Left lung (tissue), 10 donors: ENCODE results near the gene UVRAG. TPM values are rescaled to one million over a fixed set of nuclear protein-coding genes. Genes with fewer than 3 reads are reported as not detected.

Experiments used
- ATAC-seq: fragments of 200-7000 bp; cut with Tn5 transposase; one replicate; pipeline ENCODE4 v1.9.1; 2020; ENCODE audit warnings: moderate library complexity
- DNase-seq, 4 donors: peaks; one replicate each; pipeline ENCODE4 v3.0.0-alpha.2; 2013 to 2020
- H3K27ac ChIP-seq, 2 donors: fragments of 200-600 bp; sonication (generic) in 1 of 2; one replicate each; pipeline versions ENCODE4 v1.5.0 to v1.8.0; 2020 to 2021
- H3K27me3 ChIP-seq, 2 donors: fragments of 200-600 bp; sonication (generic) in 1 of 2; one replicate each; pipeline versions ENCODE4 v1.5.0 to v1.8.0; 2020 to 2021
- H3K36me3 ChIP-seq, 2 donors: fragments of 200-600 bp; sonication (generic) in 1 of 2; one replicate each; pipeline versions ENCODE4 v1.5.0 to v1.8.0; 2020 to 2021
- H3K4me1 ChIP-seq, 2 donors: fragments of 200-600 bp; one replicate each; pipeline ENCODE4 v1.8.0; 2021
- H3K4me3 ChIP-seq, 2 donors: fragments of 200-600 bp; sonication (generic) in 1 of 2; one replicate each; pipeline versions ENCODE4 v1.5.0 to v1.8.0; 2020 to 2021; ENCODE audit warnings: mild to moderate bottlenecking in 1 of 2
- H3K9me3 ChIP-seq, 2 donors: fragments of 200-600 bp; sonication (generic) in 1 of 2; one replicate each; pipeline versions ENCODE4 v1.5.0 to v1.8.0; 2020 to 2021
- intact Hi-C, 2 donors: fragments of 100-400 bp; cut with DNase I; formaldehyde crosslinking; loops; one replicate each; pipeline versions ENCODE4 v1.11.2 to v1.14.2; 2022
- polyA plus RNA-seq, 6 donors: library from polyadenylated mRNA; unstranded; fragments of 120-200 nt; gene quantifications; one replicate each; pipeline ENCODE4 v1.2.1, GENCODE V29; 2013; ENCODE audit not compliant: insufficient read length in 6 of 6
- total RNA-seq, 2 donors: library from RNA; stranded (reverse); fragmentation: NEBNext Ultra II Directional; extraction: Animal tissue kit (Norgen Biotek cat#: 25700); gene quantifications; one replicate each; pipeline ENCODE4 v1.2.1, GENCODE V29; 2021
- TF ChIP-seq, protein P1 (sequence below), 2 donors: fragments of 200-600 bp; sonication (generic) in 1 of 2; IDR thresholded peaks; one replicate each; pipeline versions ENCODE4 v1.5.0 to v1.8.0; 2021; ENCODE audit warnings: antibody characterized with exemption in 2 of 2
- donor health status: DM: no; HTN: yes; CAD: no.
- donor health status: DM: no; HTN: no; CAD: no.

Gene UVRAG
- total and polyA plus RNA-seq, 8 donors, result 19.3 to 36.0 (median 22.3) TPM

DNA sequence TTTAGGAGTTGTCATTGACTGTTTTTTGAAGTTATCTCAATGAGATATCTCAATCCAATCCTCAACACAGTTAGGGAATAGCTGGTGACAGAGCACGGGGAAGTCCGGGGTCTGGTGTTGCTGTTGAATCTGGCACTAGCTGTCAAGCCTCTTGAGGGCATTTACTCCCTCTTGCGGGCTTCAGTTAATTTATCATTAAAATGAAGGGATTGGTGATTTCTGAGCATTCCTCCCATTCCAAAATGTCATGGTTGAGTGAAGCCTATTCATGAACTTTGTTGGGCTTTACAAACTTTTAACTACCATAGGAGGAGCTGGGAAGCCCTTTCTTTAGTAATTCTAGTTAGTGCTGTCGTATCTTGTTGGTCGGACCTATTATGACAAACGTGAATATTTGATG is 40.2 kb downstream of the UVRAG start:
- DNase-seq, result no peak

DNA sequence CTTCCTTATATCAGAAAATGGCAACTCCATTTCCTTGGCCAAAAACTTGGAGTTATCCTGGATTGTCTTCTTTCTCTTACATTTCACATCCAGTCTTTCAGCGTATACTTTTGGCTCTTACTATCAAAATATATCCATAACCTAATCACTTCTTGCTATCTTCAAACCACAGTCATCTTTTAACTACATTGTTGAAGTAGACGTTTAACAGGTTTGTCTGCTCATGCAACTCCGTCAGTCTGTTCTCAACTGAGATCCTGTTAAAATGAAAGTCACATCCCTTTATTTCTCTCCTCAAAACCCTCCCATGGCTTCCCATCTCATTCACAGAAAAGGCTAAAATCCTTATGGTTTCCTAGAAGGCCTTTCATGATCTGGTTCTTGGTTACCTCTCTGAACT is 41.9 kb downstream of the UVRAG start:
- Histone ChIP-seq H3K27me3 (no peaks in the 10 kb centered on the region), H3K9me3 (no peaks in the 10 kb centered on the region), H3K27ac (no peak overlapping the region), H3K4me3 (no peak overlapping the region), H3K4me1 (peaks cover 0 to 13% of the 10 kb centered on the region in 2 donors), H3K36me3 (peaks cover 0 to 11% of the 10 kb centered on the region in 2 donors)
- DNase-seq (no peak), ATAC-seq (no peak)
- TF ChIP-seq, protein P1, sequence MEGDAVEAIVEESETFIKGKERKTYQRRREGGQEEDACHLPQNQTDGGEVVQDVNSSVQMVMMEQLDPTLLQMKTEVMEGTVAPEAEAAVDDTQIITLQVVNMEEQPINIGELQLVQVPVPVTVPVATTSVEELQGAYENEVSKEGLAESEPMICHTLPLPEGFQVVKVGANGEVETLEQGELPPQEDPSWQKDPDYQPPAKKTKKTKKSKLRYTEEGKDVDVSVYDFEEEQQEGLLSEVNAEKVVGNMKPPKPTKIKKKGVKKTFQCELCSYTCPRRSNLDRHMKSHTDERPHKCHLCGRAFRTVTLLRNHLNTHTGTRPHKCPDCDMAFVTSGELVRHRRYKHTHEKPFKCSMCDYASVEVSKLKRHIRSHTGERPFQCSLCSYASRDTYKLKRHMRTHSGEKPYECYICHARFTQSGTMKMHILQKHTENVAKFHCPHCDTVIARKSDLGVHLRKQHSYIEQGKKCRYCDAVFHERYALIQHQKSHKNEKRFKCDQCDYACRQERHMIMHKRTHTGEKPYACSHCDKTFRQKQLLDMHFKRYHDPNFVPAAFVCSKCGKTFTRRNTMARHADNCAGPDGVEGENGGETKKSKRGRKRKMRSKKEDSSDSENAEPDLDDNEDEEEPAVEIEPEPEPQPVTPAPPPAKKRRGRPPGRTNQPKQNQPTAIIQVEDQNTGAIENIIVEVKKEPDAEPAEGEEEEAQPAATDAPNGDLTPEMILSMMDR (IDR thresholded peaks at IDR 0.05), result no peak
- intact Hi-C loops, result no loop called here

More for the DNA sequence above, 40.2 kb downstream of the UVRAG start:
- Histone ChIP-seq H3K36me3 (peaks cover 0 to 11% of the 10 kb centered on the region in 2 donors), H3K27ac (no peak overlapping the region), H3K9me3 (no peaks in the 10 kb centered on the region), H3K27me3 (no peaks in the 10 kb centered on the region), H3K4me1 (peaks cover 7 to 29% of the 10 kb centered on the region in 2 donors), H3K4me3 (no peak overlapping the region)
- intact Hi-C loops, result no loop called here
- no peak for ATAC-seq
- TF ChIP-seq, protein P1 (IDR thresholded peaks at IDR 0.05), result no peak

DNA sequence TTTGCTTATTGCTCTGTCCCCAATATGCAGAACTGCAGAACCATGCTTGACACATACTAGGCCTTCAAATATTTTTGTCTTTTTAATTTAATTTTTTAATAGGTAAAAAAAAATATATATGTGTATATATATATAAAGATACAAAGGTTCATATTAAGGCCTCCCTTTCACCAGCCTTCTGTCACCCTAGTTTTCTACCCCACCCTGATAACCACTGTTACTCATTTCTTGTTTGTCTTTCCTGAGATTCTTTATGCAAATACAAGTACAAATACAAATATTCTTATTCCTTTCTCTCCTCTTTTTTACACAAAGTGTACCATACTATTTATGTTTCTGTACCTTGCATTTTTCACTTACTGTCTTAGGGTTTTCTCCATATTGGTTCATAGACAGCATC is 43.0 kb downstream of the UVRAG start:
- ATAC-seq (peak; percentile 13), DNase-seq (no peak)
- peaks cover 0 to 5% of the 10 kb centered on the region in 2 donors for H3K36me3 ChIP-seq
- TF ChIP-seq, protein P1 (IDR thresholded peaks at IDR 0.05), result no peak
- H3K4me1 ChIP-seq, result peaks cover 0 to 13% of the 10 kb centered on the region in 2 donors
- H3K9me3 ChIP-seq, result no peaks in the 10 kb centered on the region
- no peak overlapping the region for H3K4me3 ChIP-seq
- intact Hi-C loops, result no loop called here
- H3K27me3 ChIP-seq, result no peaks in the 10 kb centered on the region
- peak overlapping the region in 1 of 2 donors; percentile 62 for H3K27ac ChIP-seq

GRCh38 chr11:75858613-75859012 is 43.6 kb downstream of the UVRAG start:
- Histone ChIP-seq H3K9me3 (no peaks in the 10 kb centered on the region), H3K36me3 (no peaks in the 10 kb centered on the region), H3K27ac (peak overlapping the region in 1 of 2 donors; percentile 62), H3K27me3 (no peaks in the 10 kb centered on the region), H3K4me3 (no peak overlapping the region), H3K4me1 (peaks cover 0 to 15% of the 10 kb centered on the region in 2 donors)
- intact Hi-C loops, result no loop called here
- DNase-seq, result no peak
- peak; percentile 75 for ATAC-seq
- TF ChIP-seq, protein P1 (IDR thresholded peaks at IDR 0.05), result no peak

DNA sequence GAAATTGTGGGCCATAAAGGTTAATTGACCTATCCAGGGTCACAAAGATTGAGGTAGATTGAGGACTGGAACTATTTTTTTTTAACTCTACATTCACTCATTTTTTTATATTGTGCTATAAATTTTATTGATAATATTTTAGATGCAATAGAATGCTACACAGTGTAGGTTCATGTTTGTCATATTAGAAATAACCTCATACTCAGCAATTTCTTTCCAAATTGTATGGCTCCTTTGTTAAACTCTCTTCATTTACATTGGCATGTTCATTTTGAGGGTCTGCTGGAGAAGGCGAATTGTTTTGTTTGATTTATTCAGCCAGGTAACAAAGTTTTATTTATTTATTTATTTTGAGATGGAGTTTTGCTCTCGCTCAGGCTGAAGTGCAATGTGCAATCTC is 44.6 kb downstream of the UVRAG start:
- H3K27me3 ChIP-seq, result no peaks in the 10 kb centered on the region
- TF ChIP-seq, protein P1 (IDR thresholded peaks at IDR 0.05), result no peak
- ATAC-seq, result no peak
- no peak overlapping the region for H3K4me3 ChIP-seq
- intact Hi-C loops, result no loop called here
- no peak overlapping the region for H3K27ac ChIP-seq
- no peaks in the 10 kb centered on the region for H3K36me3 ChIP-seq
- DNase-seq, result no peak
- H3K4me1 ChIP-seq, result peaks cover 0 to 15% of the 10 kb centered on the region in 2 donors
- no peaks in the 10 kb centered on the region for H3K9me3 ChIP-seq
